K562 (cell line): ENCODE data around the gene MSANTD1. TPM values are rescaled to one million over a fixed set of nuclear protein-coding genes. Genes with fewer than 3 reads are reported as not detected.

ENCODE experiments used
- ELF4 ChIP-seq: fragments of 450-650 bp; formaldehyde crosslinking; IDR thresholded peaks from 2 replicates; pipeline ENCODE4 v1.4.0; 2022; ENCODE audit warnings: missing genetic modification characterization
- GTF3C2 ChIP-seq: IDR thresholded peaks from 3 replicates; pipeline ENCODE4 v1.6.1; 2011; ENCODE audit warnings: borderline replicate concordance, mild to moderate bottlenecking, moderate library complexity; ENCODE audit not compliant: insufficient read length; ENCODE audit errors: extremely low read depth
- HDAC2 ChIP-seq: fragments of 450-650 bp; IDR thresholded peaks from 2 replicates; pipeline ENCODE4 v1.6.1; 2016; ENCODE audit warnings: mild to moderate bottlenecking
- HDAC8 ChIP-seq: fragments of 450-650 bp; IDR thresholded peaks from 2 replicates; pipeline ENCODE4 v1.6.1; 2016; ENCODE audit warnings: mild to moderate bottlenecking, missing genetic modification characterization, moderate library complexity, missing compliant biosample characterization
- NR3C1 ChIP-seq: sonication (generic); formaldehyde crosslinking; IDR thresholded peaks from 2 replicates; pipeline ENCODE4 v1.8.1; 2022; ENCODE audit warnings: missing genetic modification reagents
- PKNOX1 ChIP-seq: fragments of 450-650 bp; IDR thresholded peaks from 2 replicates; pipeline ENCODE4 v1.6.1; 2016
- PML ChIP-seq: IDR thresholded peaks from 2 replicates; pipeline ENCODE4 v1.6.1; 2012; ENCODE audit warnings: low read length, inconsistent platforms
- SAP30 ChIP-seq: fragments of 200-600 bp; sonication (generic); IDR thresholded peaks from 2 replicates; pipeline ENCODE4 v1.6.1; 2012; ENCODE audit warnings: borderline replicate concordance, low read depth, mild to moderate bottlenecking, moderate library complexity, low read length, control low read depth, inconsistent platforms; ENCODE audit not compliant: insufficient read depth, poor library complexity, severe bottlenecking
- SMAD2 ChIP-seq: fragments of 150-350 bp; IDR thresholded peaks from 2 replicates; pipeline ENCODE4 v1.6.1; 2014; ENCODE audit warnings: low read depth, mild to moderate bottlenecking, low read length
- SMARCA5 ChIP-seq: fragments of 450-650 bp; IDR thresholded peaks from 2 replicates; pipeline ENCODE4 v1.6.1; 2016
- TAF1 ChIP-seq: IDR thresholded peaks from 2 replicates; pipeline ENCODE4 v1.6.1; 2011; ENCODE audit warnings: mild to moderate bottlenecking, low read length, moderate library complexity; ENCODE audit not compliant: insufficient read depth, control insufficient read depth, severe bottlenecking; ENCODE audit errors: extremely low read depth
- XRCC3 ChIP-seq: fragments of 450-650 bp; IDR thresholded peaks from 2 replicates; pipeline ENCODE4 v1.6.1; 2017; ENCODE audit warnings: mild to moderate bottlenecking, moderate library complexity
- XRCC4 ChIP-seq: IDR thresholded peaks from one replicate; pipeline ENCODE4 v1.6.1; 2011; ENCODE audit not compliant: insufficient read depth, insufficient read length; ENCODE audit errors: extremely low read depth
- YY1 ChIP-seq, 3 experiments: IDR thresholded peaks; 2 replicates each; pipeline ENCODE4 v1.6.1; 2011; ENCODE audit warnings: low read length in 2 of 3, mild to moderate bottlenecking in 2 of 3, moderate library complexity in 2 of 3, borderline replicate concordance in 1 of 3, control low read depth in 1 of 3, low read depth in 1 of 3; ENCODE audit not compliant: insufficient read depth in 3 of 3, insufficient replicate concordance in 2 of 3, control insufficient read depth in 1 of 3, insufficient read length in 1 of 3; ENCODE audit errors: extremely low read depth in 1 of 3
- ZBED1 ChIP-seq: IDR thresholded peaks from 2 replicates; pipeline ENCODE4 v1.6.1; 2014
- ZNF143 ChIP-seq: sonication (generic); formaldehyde crosslinking; IDR thresholded peaks from 2 replicates; pipeline ENCODE4 v1.9.0; 2022; ENCODE audit warnings: mild to moderate bottlenecking, missing genetic modification reagents
- polyA plus RNA-seq, 8 experiments: library from polyadenylated mRNA; depleted of rRNA in 4 of 8; stranded (reverse) in 5 of 8; unstranded in 3 of 8; fragments of >200 nt; fragmentation: Nextera tagmentation in 2 of 8; fragmentation: Illumina TruSeq in 1 of 8; extraction: Ambion mirVana in 2 of 8; extraction: Trizol in 1 of 8; gene quantifications; 2 replicates each; pipeline versions ENCODE4 v1.2.1 to v1.2.3, GENCODE V29; 2011 to 2014; ENCODE audit warnings: inconsistent platforms in 1 of 8, missing spikeins in 1 of 8
- total RNA-seq, 7 experiments: library from RNA; depleted of rRNA in 6 of 7; stranded (reverse); fragments of >200 nt in 6 of 7; fragmentation: Illumina TruSeq in 2 of 7; extraction: Trizol in 2 of 7; gene quantifications; 2 replicates each; pipeline versions ENCODE4 v1.2.1 to v1.2.3, GENCODE V29; 2011 to 2021; ENCODE audit warnings: low replicate concordance in 1 of 7
- TF ChIP-seq, protein P1 (sequence below): fragments of 450-650 bp; formaldehyde crosslinking; IDR thresholded peaks from 2 replicates; pipeline ENCODE4 v1.4.0; 2020; ENCODE audit warnings: mild to moderate bottlenecking
- TF ChIP-seq, protein P2 (sequence below): fragments of 450-650 bp; conservative IDR thresholded peaks from 2 replicates; pipeline ENCODE4 v1.6.1; 2016; ENCODE audit warnings: missing genetic modification characterization, low read depth, mild to moderate bottlenecking, control low read depth, missing compliant biosample characterization
- TF ChIP-seq, protein P3 (sequence below): sonication (generic); formaldehyde crosslinking; IDR thresholded peaks from 2 replicates; pipeline ENCODE4 v1.8.0; 2022; ENCODE audit warnings: mild to moderate bottlenecking, missing genetic modification reagents

Gene MSANTD1
- total and polyA plus RNA-seq, 9 of the 15 experiments (the other 6 are each of a cell fraction or from before 2014, with no cell fraction given) = 0.04 to 0.09 (median 0.07) TPM; not detected in 6

- TF ChIP-seq, protein P1, sequence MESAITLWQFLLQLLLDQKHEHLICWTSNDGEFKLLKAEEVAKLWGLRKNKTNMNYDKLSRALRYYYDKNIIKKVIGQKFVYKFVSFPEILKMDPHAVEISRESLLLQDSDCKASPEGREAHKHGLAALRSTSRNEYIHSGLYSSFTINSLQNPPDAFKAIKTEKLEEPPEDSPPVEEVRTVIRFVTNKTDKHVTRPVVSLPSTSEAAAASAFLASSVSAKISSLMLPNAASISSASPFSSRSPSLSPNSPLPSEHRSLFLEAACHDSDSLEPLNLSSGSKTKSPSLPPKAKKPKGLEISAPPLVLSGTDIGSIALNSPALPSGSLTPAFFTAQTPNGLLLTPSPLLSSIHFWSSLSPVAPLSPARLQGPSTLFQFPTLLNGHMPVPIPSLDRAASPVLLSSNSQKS (CRISPR knock-in tag) = no peak
- TF ChIP-seq XRCC4 (no peak), ZBED1 (no peak), SAP30 (peak; percentile 71), SMARCA5 (no peak), PML (no peak), ELF4 (no peak), ZNF143 (CRISPR knock-in tag) (no peak), HDAC2 (no peak), PKNOX1 (no peak), TAF1 (no peak), NR3C1 (CRISPR knock-in tag) (no peak), XRCC3 (no peak), YY1 (IDR thresholded peaks at IDR 0.05; ENCODE audit: borderline replicate concordance in 1 of 3, control insufficient read depth in 1 of 3, extremely low read depth in 1 of 3, insufficient read depth in 3 of 3, insufficient read length in 1 of 3, insufficient replicate concordance in 2 of 3, low read depth in 1 of 3, low read length in 2 of 3) (no peak), HDAC8 (tag) (no peak), GTF3C2 (no peak), SMAD2 (no peak)
- TF ChIP-seq, protein P2, sequence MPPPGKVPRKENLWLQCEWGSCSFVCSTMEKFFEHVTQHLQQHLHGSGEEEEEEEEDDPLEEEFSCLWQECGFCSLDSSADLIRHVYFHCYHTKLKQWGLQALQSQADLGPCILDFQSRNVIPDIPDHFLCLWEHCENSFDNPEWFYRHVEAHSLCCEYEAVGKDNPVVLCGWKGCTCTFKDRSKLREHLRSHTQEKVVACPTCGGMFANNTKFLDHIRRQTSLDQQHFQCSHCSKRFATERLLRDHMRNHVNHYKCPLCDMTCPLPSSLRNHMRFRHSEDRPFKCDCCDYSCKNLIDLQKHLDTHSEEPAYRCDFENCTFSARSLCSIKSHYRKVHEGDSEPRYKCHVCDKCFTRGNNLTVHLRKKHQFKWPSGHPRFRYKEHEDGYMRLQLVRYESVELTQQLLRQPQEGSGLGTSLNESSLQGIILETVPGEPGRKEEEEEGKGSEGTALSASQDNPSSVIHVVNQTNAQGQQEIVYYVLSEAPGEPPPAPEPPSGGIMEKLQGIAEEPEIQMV (tag) = no peak
- TF ChIP-seq, protein P3, sequence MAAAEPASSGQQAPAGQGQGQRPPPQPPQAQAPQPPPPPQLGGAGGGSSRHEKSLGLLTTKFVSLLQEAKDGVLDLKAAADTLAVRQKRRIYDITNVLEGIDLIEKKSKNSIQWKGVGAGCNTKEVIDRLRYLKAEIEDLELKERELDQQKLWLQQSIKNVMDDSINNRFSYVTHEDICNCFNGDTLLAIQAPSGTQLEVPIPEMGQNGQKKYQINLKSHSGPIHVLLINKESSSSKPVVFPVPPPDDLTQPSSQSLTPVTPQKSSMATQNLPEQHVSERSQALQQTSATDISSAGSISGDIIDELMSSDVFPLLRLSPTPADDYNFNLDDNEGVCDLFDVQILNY (CRISPR knock-in tag) = no peak
These were observed 43.8 kb downstream of the MSANTD1 start, which contains the start of gene RGS12 (continued) for GRCh38 chr4:3292571-3293400.
